ENCODE data around the gene MAST4. TPM values are rescaled to one million over a fixed set of nuclear protein-coding genes. Genes with fewer than 3 reads are reported as not detected.

MAST4 gene
- total and polyA plus RNA-seq, 2 of the 8 experiments (the other 6 are each of a cell fraction or from before 2014, with no cell fraction given): 1.5 to 2.6 TPM

DNA sequence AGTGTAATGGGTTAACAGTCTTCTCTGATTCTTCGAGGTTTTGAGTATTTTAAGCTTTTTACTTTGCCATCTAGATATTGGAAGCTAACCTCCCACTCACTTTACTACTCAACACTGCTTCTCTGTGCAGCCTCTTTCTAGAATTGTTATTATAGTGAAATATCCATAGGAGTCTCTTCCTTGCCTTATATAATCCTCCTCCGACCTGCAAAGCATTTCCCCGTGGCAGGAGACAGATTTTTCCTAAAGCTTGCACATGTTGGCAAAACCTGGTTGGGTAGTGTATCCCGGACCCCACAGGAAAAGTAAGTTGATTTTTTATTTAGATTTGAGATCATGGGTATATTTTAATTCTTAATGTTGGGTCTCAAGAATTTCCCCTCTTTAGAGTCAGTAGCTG lies 351.3 kb downstream of the MAST4 start (continued):
- TF ChIP-seq, protein P1, sequence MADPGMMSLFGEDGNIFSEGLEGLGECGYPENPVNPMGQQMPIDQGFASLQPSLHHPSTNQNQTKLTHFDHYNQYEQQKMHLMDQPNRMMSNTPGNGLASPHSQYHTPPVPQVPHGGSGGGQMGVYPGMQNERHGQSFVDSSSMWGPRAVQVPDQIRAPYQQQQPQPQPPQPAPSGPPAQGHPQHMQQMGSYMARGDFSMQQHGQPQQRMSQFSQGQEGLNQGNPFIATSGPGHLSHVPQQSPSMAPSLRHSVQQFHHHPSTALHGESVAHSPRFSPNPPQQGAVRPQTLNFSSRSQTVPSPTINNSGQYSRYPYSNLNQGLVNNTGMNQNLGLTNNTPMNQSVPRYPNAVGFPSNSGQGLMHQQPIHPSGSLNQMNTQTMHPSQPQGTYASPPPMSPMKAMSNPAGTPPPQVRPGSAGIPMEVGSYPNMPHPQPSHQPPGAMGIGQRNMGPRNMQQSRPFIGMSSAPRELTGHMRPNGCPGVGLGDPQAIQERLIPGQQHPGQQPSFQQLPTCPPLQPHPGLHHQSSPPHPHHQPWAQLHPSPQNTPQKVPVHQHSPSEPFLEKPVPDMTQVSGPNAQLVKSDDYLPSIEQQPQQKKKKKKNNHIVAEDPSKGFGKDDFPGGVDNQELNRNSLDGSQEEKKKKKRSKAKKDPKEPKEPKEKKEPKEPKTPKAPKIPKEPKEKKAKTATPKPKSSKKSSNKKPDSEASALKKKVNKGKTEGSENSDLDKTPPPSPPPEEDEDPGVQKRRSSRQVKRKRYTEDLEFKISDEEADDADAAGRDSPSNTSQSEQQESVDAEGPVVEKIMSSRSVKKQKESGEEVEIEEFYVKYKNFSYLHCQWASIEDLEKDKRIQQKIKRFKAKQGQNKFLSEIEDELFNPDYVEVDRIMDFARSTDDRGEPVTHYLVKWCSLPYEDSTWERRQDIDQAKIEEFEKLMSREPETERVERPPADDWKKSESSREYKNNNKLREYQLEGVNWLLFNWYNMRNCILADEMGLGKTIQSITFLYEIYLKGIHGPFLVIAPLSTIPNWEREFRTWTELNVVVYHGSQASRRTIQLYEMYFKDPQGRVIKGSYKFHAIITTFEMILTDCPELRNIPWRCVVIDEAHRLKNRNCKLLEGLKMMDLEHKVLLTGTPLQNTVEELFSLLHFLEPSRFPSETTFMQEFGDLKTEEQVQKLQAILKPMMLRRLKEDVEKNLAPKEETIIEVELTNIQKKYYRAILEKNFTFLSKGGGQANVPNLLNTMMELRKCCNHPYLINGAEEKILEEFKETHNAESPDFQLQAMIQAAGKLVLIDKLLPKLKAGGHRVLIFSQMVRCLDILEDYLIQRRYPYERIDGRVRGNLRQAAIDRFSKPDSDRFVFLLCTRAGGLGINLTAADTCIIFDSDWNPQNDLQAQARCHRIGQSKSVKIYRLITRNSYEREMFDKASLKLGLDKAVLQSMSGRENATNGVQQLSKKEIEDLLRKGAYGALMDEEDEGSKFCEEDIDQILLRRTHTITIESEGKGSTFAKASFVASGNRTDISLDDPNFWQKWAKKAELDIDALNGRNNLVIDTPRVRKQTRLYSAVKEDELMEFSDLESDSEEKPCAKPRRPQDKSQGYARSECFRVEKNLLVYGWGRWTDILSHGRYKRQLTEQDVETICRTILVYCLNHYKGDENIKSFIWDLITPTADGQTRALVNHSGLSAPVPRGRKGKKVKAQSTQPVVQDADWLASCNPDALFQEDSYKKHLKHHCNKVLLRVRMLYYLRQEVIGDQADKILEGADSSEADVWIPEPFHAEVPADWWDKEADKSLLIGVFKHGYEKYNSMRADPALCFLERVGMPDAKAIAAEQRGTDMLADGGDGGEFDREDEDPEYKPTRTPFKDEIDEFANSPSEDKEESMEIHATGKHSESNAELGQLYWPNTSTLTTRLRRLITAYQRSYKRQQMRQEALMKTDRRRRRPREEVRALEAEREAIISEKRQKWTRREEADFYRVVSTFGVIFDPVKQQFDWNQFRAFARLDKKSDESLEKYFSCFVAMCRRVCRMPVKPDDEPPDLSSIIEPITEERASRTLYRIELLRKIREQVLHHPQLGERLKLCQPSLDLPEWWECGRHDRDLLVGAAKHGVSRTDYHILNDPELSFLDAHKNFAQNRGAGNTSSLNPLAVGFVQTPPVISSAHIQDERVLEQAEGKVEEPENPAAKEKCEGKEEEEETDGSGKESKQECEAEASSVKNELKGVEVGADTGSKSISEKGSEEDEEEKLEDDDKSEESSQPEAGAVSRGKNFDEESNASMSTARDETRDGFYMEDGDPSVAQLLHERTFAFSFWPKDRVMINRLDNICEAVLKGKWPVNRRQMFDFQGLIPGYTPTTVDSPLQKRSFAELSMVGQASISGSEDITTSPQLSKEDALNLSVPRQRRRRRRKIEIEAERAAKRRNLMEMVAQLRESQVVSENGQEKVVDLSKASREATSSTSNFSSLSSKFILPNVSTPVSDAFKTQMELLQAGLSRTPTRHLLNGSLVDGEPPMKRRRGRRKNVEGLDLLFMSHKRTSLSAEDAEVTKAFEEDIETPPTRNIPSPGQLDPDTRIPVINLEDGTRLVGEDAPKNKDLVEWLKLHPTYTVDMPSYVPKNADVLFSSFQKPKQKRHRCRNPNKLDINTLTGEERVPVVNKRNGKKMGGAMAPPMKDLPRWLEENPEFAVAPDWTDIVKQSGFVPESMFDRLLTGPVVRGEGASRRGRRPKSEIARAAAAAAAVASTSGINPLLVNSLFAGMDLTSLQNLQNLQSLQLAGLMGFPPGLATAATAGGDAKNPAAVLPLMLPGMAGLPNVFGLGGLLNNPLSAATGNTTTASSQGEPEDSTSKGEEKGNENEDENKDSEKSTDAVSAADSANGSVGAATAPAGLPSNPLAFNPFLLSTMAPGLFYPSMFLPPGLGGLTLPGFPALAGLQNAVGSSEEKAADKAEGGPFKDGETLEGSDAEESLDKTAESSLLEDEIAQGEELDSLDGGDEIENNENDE (IDR thresholded peaks at IDR 0.05; ENCODE audit: insufficient replicate concordance, low read length): no peak
- no peak for TF ChIP-seq CBX8 (IDR thresholded peaks at IDR 0.05; ENCODE audit: borderline replicate concordance, low read depth, low read length)
- TF ChIP-seq SAP30 (IDR thresholded peaks at IDR 0.05; ENCODE audit: insufficient read depth, insufficient replicate concordance, low read length): no peak
- TF ChIP-seq BRCA1 (IDR thresholded peaks at IDR 0.05; ENCODE audit: low read depth, low read length): no peak
- no peak for TF ChIP-seq NANOG (IDR thresholded peaks at IDR 0.05; ENCODE audit: insufficient read depth, low read depth, low read length, poor library complexity, severe bottlenecking)
- no peak for TF ChIP-seq POU5F1 (IDR thresholded peaks at IDR 0.05; ENCODE audit: low read depth, low read length)
- no peak for TF ChIP-seq ZNF274 (IDR thresholded peaks at IDR 0.05; ENCODE audit: borderline replicate concordance, extremely low read depth, low read length)
- no peak for TF ChIP-seq RFX5 (IDR thresholded peaks at IDR 0.05; ENCODE audit: borderline replicate concordance, low read depth, low read length)
- no peak for TF ChIP-seq RNF2 (IDR thresholded peaks at IDR 0.05; ENCODE audit: borderline replicate concordance, low read depth, low read length, missing control alignments, poor library complexity, severe bottlenecking)
- no peak for TF ChIP-seq TAF7 (optimal IDR thresholded peaks at IDR 0.05; ENCODE audit: borderline replicate concordance, low read depth, low read length)

All from H1 (cell line).